ENCODE data around the gene ARHGEF5. TPM values are rescaled to one million over a fixed set of nuclear protein-coding genes. Genes with fewer than 3 reads are reported as not detected.

The ARHGEF5 gene
- total and polyA plus RNA-seq, 2 of the 13 experiments (the other 11 are each of a cell fraction or from before 2014, with no cell fraction given): 1.2 to 1.3 TPM

DNA sequence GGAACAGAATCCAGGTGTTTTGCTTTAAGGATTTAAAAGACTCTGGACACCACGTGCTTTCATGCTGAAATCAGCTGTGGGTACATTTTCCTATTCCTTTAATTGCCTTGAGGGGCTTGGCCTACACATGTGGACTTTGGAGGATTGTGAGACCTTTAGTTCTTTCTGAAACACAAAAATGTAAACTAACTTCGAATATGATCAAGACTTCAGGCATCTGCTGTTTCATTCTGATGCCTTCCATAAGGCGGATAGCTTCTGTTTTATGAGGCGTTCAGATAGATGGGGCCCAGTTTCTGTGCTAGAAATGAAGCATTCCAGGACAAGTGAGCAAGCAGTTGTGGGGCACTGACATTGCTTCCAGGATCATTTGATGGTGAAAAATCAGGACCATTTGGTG lies 49.7 kb downstream of the ARHGEF5 start:
- ChIA-PET CTCF (ENCODE audit: low intra/inter-chr PET ratio, low total read pairs) (no interaction called here), POLR2A (no interaction called here)
- in situ Hi-C loops (cut with HindIII; ENCODE audit: extremely low pct_ligation_motif_present, low pct_unique_long_range_greater_than_20kb) (no loop called here), intact Hi-C loops (cut with micrococcal nuclease; ENCODE audit: unreplicated experiment) (no loop called here)
- H3K79me2 ChIP-seq (ENCODE audit: insufficient read depth, low read length): no peaks in the 10 kb centered on the region
- H3K27me3 ChIP-seq (ENCODE audit: control insufficient read depth in 1 of 2, insufficient read depth in 2 of 2, low read length in 2 of 2): peaks cover 0 to 18% of the 10 kb centered on the region in 2 experiments; a peak in 4 of 5 replicates
- FAIRE-seq (no peak), DNase-seq (ENCODE audit: low spot score) (no peak), ATAC-seq (no peak)
- no peak overlapping the region for H3K4me3 ChIP-seq (replicated peaks in 1 of 3; ENCODE audit: insufficient read depth in 1 of 3, low read depth in 2 of 3, low read length in 3 of 3)
- no peak overlapping the region for H2AFZ ChIP-seq (ENCODE audit: low read length)
- TF ChIP-seq ZBTB1 (CRISPR knock-in tag; IDR thresholded peaks at IDR 0.05; ENCODE audit: borderline replicate concordance) (no peak), RFXANK (CRISPR knock-in tag; IDR thresholded peaks at IDR 0.05) (no peak), ZNF773 (CRISPR knock-in tag; IDR thresholded peaks at IDR 0.05; ENCODE audit: borderline replicate concordance) (no peak), NBN (conservative IDR thresholded peaks at IDR 0.05) (no peak), ZBTB42 (CRISPR knock-in tag; IDR thresholded peaks at IDR 0.05) (no peak), ZNF776 (CRISPR knock-in tag; IDR thresholded peaks at IDR 0.05) (no peak), HOXD1 (CRISPR knock-in tag; IDR thresholded peaks at IDR 0.05) (no peak), YEATS2 (CRISPR knock-in tag; IDR thresholded peaks at IDR 0.05; ENCODE audit: borderline replicate concordance) (no peak), HDAC1 (CRISPR knock-in tag; IDR thresholded peaks at IDR 0.05) (no peak), KLF15 (CRISPR knock-in tag; IDR thresholded peaks at IDR 0.05; ENCODE audit: borderline replicate concordance) (no peak), ELF4 (CRISPR knock-in tag; IDR thresholded peaks at IDR 0.05; ENCODE audit: borderline replicate concordance) (no peak), TOPORS (CRISPR knock-in tag; IDR thresholded peaks at IDR 0.05) (no peak), ZFP36L2 (CRISPR knock-in tag; IDR thresholded peaks at IDR 0.05) (no peak)
- TF ChIP-seq, protein P1, sequence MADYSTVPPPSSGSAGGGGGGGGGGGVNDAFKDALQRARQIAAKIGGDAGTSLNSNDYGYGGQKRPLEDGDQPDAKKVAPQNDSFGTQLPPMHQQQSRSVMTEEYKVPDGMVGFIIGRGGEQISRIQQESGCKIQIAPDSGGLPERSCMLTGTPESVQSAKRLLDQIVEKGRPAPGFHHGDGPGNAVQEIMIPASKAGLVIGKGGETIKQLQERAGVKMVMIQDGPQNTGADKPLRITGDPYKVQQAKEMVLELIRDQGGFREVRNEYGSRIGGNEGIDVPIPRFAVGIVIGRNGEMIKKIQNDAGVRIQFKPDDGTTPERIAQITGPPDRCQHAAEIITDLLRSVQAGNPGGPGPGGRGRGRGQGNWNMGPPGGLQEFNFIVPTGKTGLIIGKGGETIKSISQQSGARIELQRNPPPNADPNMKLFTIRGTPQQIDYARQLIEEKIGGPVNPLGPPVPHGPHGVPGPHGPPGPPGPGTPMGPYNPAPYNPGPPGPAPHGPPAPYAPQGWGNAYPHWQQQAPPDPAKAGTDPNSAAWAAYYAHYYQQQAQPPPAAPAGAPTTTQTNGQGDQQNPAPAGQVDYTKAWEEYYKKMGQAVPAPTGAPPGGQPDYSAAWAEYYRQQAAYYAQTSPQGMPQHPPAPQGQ (CRISPR knock-in tag; IDR thresholded peaks at IDR 0.05; ENCODE audit: borderline replicate concordance): no peak
- TF ChIP-seq, protein P2, sequence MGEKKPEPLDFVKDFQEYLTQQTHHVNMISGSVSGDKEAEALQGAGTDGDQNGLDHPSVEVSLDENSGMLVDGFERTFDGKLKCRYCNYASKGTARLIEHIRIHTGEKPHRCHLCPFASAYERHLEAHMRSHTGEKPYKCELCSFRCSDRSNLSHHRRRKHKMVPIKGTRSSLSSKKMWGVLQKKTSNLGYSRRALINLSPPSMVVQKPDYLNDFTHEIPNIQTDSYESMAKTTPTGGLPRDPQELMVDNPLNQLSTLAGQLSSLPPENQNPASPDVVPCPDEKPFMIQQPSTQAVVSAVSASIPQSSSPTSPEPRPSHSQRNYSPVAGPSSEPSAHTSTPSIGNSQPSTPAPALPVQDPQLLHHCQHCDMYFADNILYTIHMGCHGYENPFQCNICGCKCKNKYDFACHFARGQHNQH (CRISPR knock-in tag; IDR thresholded peaks at IDR 0.05): no peak
- TF ChIP-seq, protein P3, sequence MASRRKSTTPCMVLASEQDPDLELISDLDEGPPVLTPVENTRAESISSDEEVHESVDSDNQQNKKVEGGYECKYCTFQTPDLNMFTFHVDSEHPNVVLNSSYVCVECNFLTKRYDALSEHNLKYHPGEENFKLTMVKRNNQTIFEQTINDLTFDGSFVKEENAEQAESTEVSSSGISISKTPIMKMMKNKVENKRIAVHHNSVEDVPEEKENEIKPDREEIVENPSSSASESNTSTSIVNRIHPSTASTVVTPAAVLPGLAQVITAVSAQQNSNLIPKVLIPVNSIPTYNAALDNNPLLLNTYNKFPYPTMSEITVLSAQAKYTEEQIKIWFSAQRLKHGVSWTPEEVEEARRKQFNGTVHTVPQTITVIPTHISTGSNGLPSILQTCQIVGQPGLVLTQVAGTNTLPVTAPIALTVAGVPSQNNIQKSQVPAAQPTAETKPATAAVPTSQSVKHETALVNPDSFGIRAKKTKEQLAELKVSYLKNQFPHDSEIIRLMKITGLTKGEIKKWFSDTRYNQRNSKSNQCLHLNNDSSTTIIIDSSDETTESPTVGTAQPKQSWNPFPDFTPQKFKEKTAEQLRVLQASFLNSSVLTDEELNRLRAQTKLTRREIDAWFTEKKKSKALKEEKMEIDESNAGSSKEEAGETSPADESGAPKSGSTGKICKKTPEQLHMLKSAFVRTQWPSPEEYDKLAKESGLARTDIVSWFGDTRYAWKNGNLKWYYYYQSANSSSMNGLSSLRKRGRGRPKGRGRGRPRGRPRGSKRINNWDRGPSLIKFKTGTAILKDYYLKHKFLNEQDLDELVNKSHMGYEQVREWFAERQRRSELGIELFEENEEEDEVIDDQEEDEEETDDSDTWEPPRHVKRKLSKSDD (CRISPR knock-in tag; IDR thresholded peaks at IDR 0.05; ENCODE audit: low read depth): no peak
- H4K20me1 ChIP-seq (ENCODE audit: insufficient read depth, low read length): no peaks in the 10 kb centered on the region
- H3K4me2 ChIP-seq (ENCODE audit: low read depth, low read length): no peak overlapping the region
- H3K9me3 ChIP-seq (ENCODE audit: low read length): no peaks in the 10 kb centered on the region
- H3K4me1 ChIP-seq (ENCODE audit: insufficient read depth, low read length): no peaks in the 10 kb centered on the region
- 52% methylated on average over 4 of the region's 4 CpGs for WGBS (ENCODE audit: low lambda C conversion rate)
- H3K27ac ChIP-seq (ENCODE audit: extremely low read length, insufficient read depth, low read length): no peak overlapping the region
- no peak overlapping the region for H3K9ac ChIP-seq (ENCODE audit: insufficient read depth, low read depth, low read length)
- BruUV-seq (replicated peaks): no TSS peak
- H3K36me3 ChIP-seq (replicated peaks in 1 of 2; ENCODE audit: control insufficient read depth in 1 of 2, insufficient read depth in 2 of 2, low read length in 2 of 2): no peaks in the 10 kb centered on the region
